HepG2 (cell line): Measurements from ENCODE around the gene STX4. TPM values are rescaled to one million over a fixed set of nuclear protein-coding genes. Genes with fewer than 3 reads are reported as not detected.

Experiments used
- ATF1 ChIP-seq: IDR thresholded peaks from 2 replicates; pipeline ENCODE4 v1.6.1; 2016; ENCODE audit warnings: mild to moderate bottlenecking, control low read depth
- HNF4A ChIP-seq: sonication (generic); formaldehyde crosslinking; IDR thresholded peaks from 2 replicates; pipeline ENCODE4 v1.4.0; 2020; ENCODE audit warnings: missing genetic modification reagents
- KLF12 ChIP-seq: sonication (generic); formaldehyde crosslinking; IDR thresholded peaks from 2 replicates; pipeline ENCODE4 v1.4.0; 2020; ENCODE audit warnings: missing genetic modification reagents, borderline replicate concordance
- MTA1 ChIP-seq: sonication (generic); formaldehyde crosslinking; IDR thresholded peaks from 2 replicates; pipeline ENCODE4 v1.4.0; 2020; ENCODE audit warnings: missing genetic modification reagents, mild to moderate bottlenecking, borderline replicate concordance
- NFKB2 ChIP-seq: sonication (generic); formaldehyde crosslinking; IDR thresholded peaks from 2 replicates; pipeline ENCODE4 v1.4.0; 2020; ENCODE audit warnings: missing genetic modification reagents, borderline replicate concordance
- RCOR2 ChIP-seq: IDR thresholded peaks from 2 replicates; pipeline ENCODE4 v1.6.1; 2016; ENCODE audit warnings: missing biosample characterization, missing genetic modification reagents
- RXRB ChIP-seq: IDR thresholded peaks from 2 replicates; pipeline ENCODE4 v1.6.1; 2016; ENCODE audit warnings: borderline replicate concordance, missing genetic modification reagents, missing compliant biosample characterization
- SOX13 ChIP-seq, 3 experiments: fragments of 450-650 bp in 1 of 3; sonication (generic) in 1 of 3; formaldehyde crosslinking in 1 of 3; IDR thresholded peaks in 2 of 3; conservative IDR thresholded peaks in 1 of 3; 2 replicates each; pipeline versions ENCODE4 v1.5.0 to v1.6.1; 2016 to 2020; ENCODE audit warnings: antibody characterized with exemption in 1 of 3, mild to moderate bottlenecking in 1 of 3, missing compliant biosample characterization in 1 of 3, missing genetic modification reagents in 1 of 3, moderate library complexity in 1 of 3
- ZFP41 ChIP-seq: sonication (generic); formaldehyde crosslinking; IDR thresholded peaks from 2 replicates; pipeline ENCODE4 v1.4.0; 2020; ENCODE audit warnings: mild to moderate bottlenecking, missing genetic modification reagents, borderline replicate concordance
- ZIK1 ChIP-seq: sonication (generic); formaldehyde crosslinking; IDR thresholded peaks from 2 replicates; pipeline ENCODE4 v1.5.0; 2020; ENCODE audit warnings: mild to moderate bottlenecking, low read depth, missing genetic modification reagents, borderline replicate concordance
- ZNF772 ChIP-seq: sonication (generic); formaldehyde crosslinking; IDR thresholded peaks from 2 replicates; pipeline ENCODE4 v1.5.0; 2020; ENCODE audit warnings: mild to moderate bottlenecking, missing genetic modification reagents
- polyA plus RNA-seq, 8 experiments: library from polyadenylated mRNA; depleted of rRNA in 3 of 8; stranded (reverse) in 7 of 8; unstranded in 1 of 8; fragments of >200 nt; fragmentation: Illumina TruSeq in 4 of 8; extraction: Trizol in 4 of 8; gene quantifications; 2 replicates each; pipeline versions ENCODE4 v1.2.1 to v1.2.3, GENCODE V29; 2011 to 2016; ENCODE audit warnings: low read depth in 4 of 8, missing spikeins in 1 of 8, mixed read lengths in 1 of 8; ENCODE audit not compliant: insufficient read depth in 1 of 8
- total RNA-seq, 5 experiments: library from RNA; depleted of rRNA; stranded (reverse); fragments of >200 nt; fragmentation: Illumina TruSeq; extraction: Trizol; gene quantifications; 2 replicates each; pipeline ENCODE4 v1.2.3, GENCODE V29; 2016; ENCODE audit warnings: low read depth in 1 of 5
- TF ChIP-seq, protein P1 (sequence below): sonication (generic); formaldehyde crosslinking; IDR thresholded peaks from 2 replicates; pipeline ENCODE4 v1.9.0; 2022; ENCODE audit warnings: low read depth, missing genetic modification reagents
- TF ChIP-seq, protein P2 (sequence below): sonication (generic); IDR thresholded peaks from 2 replicates; pipeline ENCODE4 v1.6.1; 2016; ENCODE audit warnings: low read depth, borderline replicate concordance
- TF ChIP-seq, protein P3 (sequence below): sonication (generic); formaldehyde crosslinking; IDR thresholded peaks from 2 replicates; pipeline ENCODE4 v1.9.0; 2022; ENCODE audit warnings: missing genetic modification reagents, mild to moderate bottlenecking, borderline replicate concordance
- TF ChIP-seq, protein P4 (sequence below): sonication (generic); formaldehyde crosslinking; IDR thresholded peaks from 2 replicates; pipeline ENCODE4 v1.5.0; 2020; ENCODE audit warnings: mild to moderate bottlenecking, missing genetic modification reagents, borderline replicate concordance

STX4 gene
- total and polyA plus RNA-seq, 2 of the 13 experiments (the other 11 are each of a cell fraction or from before 2014, with no cell fraction given), result 29.2 to 34.6 TPM

DNA sequence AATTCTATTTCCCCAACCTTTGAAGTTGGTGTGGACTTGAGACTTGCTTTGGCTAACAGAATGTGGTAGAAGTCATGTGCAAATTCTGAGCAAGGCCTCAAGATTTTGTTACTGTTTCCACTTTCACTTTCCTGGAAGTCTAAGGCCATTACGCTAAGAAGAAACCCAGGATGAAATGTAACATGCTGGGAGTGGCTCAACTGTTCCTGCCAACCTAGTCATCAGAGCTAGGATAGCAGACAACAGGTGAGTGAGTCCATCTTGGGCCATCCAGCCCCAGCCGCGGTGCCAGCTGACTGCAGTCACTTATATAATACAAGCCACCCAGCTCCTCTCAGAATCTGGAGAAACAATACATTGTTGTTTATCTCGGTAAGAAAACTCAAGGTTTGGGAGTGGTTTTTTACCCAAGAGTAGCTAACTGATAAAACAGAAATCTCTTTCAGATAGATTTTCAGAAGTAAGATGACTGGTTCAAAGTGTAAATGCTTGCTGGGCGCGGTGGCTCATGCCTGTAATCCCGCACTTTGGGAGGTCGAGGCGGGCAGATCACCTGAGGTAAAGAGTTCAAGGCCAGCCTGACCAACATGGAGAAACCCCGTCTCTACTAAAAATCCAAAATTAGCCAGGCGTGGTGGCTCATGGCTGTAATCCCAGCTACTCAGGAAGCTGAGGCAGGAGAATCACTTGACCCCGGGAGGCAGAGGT is 10.7 kb upstream of the STX4 start (continued):
- TF ChIP-seq RXRB (CRISPR knock-in tag) (peak; percentile 37; the same call in 1 of the 2 replicates), RCOR2 (CRISPR knock-in tag) (no peak), HNF4A (CRISPR knock-in tag) (peak; percentile 30; the same call in 1 of the 2 replicates), ZIK1 (CRISPR knock-in tag) (0 out of 2 replicates have a peak, but pooled peaks have one; percentile 51), MTA1 (CRISPR knock-in tag) (0 out of 2 replicates have a peak, but pooled peaks have one; percentile 29), SOX13 (IDR thresholded peaks at IDR 0.05) (no peak), SOX13 (CRISPR knock-in tag; conservative IDR thresholded peaks at IDR 0.05 in 1 of 2, IDR thresholded peaks at IDR 0.05 in 1 of 2) (0 out of 4 replicates have a peak, but pooled peaks of 1 of the 2 experiments have one; percentile 22), ZNF772 (CRISPR knock-in tag) (no peak), KLF12 (CRISPR knock-in tag) (0 out of 2 replicates have a peak, but pooled peaks have one; percentile 12), ZFP41 (CRISPR knock-in tag) (no peak), NFKB2 (CRISPR knock-in tag) (0 out of 2 replicates have a peak, but pooled peaks have one; percentile 23), ATF1 (CRISPR knock-in tag) (no peak)
- TF ChIP-seq, protein P1, sequence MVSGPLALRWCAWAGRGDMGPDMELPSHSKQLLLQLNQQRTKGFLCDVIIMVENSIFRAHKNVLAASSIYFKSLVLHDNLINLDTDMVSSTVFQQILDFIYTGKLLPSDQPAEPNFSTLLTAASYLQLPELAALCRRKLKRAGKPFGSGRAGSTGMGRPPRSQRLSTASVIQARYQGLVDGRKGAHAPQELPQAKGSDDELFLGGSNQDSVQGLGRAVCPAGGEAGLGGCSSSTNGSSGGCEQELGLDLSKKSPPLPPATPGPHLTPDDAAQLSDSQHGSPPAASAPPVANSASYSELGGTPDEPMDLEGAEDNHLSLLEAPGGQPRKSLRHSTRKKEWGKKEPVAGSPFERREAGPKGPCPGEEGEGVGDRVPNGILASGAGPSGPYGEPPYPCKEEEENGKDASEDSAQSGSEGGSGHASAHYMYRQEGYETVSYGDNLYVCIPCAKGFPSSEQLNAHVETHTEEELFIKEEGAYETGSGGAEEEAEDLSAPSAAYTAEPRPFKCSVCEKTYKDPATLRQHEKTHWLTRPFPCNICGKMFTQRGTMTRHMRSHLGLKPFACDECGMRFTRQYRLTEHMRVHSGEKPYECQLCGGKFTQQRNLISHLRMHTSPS (CRISPR knock-in tag), result peak; percentile 38; the same call in 1 of the 2 replicates
- TF ChIP-seq, protein P2, sequence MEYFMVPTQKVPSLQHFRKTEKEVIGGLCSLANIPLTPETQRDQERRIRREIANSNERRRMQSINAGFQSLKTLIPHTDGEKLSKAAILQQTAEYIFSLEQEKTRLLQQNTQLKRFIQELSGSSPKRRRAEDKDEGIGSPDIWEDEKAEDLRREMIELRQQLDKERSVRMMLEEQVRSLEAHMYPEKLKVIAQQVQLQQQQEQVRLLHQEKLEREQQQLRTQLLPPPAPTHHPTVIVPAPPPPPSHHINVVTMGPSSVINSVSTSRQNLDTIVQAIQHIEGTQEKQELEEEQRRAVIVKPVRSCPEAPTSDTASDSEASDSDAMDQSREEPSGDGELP, result peak; percentile 87
- TF ChIP-seq, protein P3, sequence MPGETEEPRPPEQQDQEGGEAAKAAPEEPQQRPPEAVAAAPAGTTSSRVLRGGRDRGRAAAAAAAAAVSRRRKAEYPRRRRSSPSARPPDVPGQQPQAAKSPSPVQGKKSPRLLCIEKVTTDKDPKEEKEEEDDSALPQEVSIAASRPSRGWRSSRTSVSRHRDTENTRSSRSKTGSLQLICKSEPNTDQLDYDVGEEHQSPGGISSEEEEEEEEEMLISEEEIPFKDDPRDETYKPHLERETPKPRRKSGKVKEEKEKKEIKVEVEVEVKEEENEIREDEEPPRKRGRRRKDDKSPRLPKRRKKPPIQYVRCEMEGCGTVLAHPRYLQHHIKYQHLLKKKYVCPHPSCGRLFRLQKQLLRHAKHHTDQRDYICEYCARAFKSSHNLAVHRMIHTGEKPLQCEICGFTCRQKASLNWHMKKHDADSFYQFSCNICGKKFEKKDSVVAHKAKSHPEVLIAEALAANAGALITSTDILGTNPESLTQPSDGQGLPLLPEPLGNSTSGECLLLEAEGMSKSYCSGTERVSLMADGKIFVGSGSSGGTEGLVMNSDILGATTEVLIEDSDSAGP (CRISPR knock-in tag), result 0 out of 2 replicates have a peak, but pooled peaks have one; percentile 14
- TF ChIP-seq, protein P4, sequence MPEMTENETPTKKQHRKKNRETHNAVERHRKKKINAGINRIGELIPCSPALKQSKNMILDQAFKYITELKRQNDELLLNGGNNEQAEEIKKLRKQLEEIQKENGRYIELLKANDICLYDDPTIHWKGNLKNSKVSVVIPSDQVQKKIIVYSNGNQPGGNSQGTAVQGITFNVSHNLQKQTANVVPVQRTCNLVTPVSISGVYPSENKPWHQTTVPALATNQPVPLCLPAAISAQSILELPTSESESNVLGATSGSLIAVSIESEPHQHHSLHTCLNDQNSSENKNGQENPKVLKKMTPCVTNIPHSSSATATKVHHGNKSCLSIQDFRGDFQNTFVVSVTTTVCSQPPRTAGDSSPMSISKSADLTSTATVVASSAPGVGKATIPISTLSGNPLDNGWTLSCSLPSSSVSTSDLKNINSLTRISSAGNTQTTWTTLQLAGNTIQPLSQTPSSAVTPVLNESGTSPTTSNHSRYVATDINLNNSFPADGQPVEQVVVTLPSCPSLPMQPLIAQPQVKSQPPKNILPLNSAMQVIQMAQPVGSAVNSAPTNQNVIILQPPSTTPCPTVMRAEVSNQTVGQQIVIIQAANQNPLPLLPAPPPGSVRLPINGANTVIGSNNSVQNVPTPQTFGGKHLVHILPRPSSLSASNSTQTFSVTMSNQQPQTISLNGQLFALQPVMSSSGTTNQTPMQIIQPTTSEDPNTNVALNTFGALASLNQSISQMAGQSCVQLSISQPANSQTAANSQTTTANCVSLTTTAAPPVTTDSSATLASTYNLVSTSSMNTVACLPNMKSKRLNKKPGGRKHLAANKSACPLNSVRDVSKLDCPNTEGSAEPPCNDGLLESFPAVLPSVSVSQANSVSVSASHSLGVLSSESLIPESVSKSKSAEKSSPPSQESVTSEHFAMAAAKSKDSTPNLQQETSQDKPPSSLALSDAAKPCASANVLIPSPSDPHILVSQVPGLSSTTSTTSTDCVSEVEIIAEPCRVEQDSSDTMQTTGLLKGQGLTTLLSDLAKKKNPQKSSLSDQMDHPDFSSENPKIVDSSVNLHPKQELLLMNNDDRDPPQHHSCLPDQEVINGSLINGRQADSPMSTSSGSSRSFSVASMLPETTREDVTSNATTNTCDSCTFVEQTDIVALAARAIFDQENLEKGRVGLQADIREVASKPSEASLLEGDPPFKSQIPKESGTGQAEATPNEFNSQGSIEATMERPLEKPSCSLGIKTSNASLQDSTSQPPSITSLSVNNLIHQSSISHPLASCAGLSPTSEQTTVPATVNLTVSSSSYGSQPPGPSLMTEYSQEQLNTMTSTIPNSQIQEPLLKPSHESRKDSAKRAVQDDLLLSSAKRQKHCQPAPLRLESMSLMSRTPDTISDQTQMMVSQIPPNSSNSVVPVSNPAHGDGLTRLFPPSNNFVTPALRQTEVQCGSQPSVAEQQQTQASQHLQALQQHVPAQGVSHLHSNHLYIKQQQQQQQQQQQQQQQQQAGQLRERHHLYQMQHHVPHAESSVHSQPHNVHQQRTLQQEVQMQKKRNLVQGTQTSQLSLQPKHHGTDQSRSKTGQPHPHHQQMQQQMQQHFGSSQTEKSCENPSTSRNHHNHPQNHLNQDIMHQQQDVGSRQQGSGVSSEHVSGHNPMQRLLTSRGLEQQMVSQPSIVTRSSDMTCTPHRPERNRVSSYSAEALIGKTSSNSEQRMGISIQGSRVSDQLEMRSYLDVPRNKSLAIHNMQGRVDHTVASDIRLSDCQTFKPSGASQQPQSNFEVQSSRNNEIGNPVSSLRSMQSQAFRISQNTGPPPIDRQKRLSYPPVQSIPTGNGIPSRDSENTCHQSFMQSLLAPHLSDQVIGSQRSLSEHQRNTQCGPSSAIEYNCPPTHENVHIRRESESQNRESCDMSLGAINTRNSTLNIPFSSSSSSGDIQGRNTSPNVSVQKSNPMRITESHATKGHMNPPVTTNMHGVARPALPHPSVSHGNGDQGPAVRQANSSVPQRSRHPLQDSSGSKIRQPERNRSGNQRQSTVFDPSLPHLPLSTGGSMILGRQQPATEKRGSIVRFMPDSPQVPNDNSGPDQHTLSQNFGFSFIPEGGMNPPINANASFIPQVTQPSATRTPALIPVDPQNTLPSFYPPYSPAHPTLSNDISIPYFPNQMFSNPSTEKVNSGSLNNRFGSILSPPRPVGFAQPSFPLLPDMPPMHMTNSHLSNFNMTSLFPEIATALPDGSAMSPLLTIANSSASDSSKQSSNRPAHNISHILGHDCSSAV (CRISPR knock-in tag), result no peak
